ENCODE measurements around the gene DERA.

- TF ChIP-seq CTCF (IDR thresholded peaks at IDR 0.05) (no peak), POLR2AphosphoS5 (IDR thresholded peaks at IDR 0.05; ENCODE audit: insufficient read depth in 1 of 2, low read depth in 1 of 2) (no peak)
These were observed 17.9 kb upstream of the DERA start for GRCh38 chr12:15893260-15893659.

Measured in vagina (tissue), 2 donors.